Measurements from ENCODE around the gene MOV10L1.

DNA sequence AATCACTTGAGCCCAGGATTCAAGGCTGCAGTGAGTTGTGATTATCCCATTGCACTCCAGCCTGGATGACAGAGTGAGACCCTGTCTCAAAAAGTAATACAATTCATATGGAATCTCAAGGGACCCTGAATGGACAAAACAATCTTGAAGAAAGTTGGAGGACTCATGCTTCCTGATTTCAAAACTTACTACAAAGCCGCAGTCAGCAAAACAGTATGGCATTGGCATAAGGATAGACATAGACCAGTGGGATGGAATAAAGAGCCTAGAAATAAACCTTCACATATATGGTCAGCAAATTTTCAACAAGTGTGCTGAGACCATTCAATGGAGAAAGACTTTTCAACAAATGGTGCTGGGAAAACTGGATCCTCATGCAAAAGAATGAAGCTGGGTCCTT lies 113.5 kb downstream of the MOV10L1 start:
- TF ChIP-seq, protein P1, sequence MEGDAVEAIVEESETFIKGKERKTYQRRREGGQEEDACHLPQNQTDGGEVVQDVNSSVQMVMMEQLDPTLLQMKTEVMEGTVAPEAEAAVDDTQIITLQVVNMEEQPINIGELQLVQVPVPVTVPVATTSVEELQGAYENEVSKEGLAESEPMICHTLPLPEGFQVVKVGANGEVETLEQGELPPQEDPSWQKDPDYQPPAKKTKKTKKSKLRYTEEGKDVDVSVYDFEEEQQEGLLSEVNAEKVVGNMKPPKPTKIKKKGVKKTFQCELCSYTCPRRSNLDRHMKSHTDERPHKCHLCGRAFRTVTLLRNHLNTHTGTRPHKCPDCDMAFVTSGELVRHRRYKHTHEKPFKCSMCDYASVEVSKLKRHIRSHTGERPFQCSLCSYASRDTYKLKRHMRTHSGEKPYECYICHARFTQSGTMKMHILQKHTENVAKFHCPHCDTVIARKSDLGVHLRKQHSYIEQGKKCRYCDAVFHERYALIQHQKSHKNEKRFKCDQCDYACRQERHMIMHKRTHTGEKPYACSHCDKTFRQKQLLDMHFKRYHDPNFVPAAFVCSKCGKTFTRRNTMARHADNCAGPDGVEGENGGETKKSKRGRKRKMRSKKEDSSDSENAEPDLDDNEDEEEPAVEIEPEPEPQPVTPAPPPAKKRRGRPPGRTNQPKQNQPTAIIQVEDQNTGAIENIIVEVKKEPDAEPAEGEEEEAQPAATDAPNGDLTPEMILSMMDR (conservative IDR thresholded peaks at IDR 0.05 in 1 of 2, IDR thresholded peaks at IDR 0.05 in 1 of 2; ENCODE audit: low read depth in 1 of 2, low read length in 2 of 2): no peak
- no peak for TF ChIP-seq EZH2 (IDR thresholded peaks at IDR 0.05; ENCODE audit: low read length, missing control alignments)

Measured in fibroblast of lung (primary cell).